Gastroesophageal sphincter (tissue), 4 donors: ENCODE measurements around the gene ARMC3. TPM values are rescaled to one million over a fixed set of nuclear protein-coding genes. Genes with fewer than 3 reads are reported as not detected.
A peak's percentile ranks its signal among the peaks of the same experiment; 100 is the strongest.
"Not testable (repeated sequence)": the region's sequence is repeated elsewhere in the genome, so short reads cannot be mapped to it uniquely, and the experiment has no call there.

ENCODE experiments used
- ATAC-seq: fragments of 150-250 bp; one replicate; pipeline ENCODE4 v1.9.1; 2016; ENCODE audit warnings: mild to moderate bottlenecking, moderate library complexity
- H3K27ac ChIP-seq, 4 donors: fragments of 200-600 bp; sonication (generic) in 3 of 4; 1 replicate in 3 of 4; 2 replicates in 1 of 4; pipeline ENCODE4 v1.5.1; 2016 to 2019
- H3K27me3 ChIP-seq: fragments of 200-600 bp; sonication (generic); one replicate; pipeline ENCODE4 v1.5.1; 2019
- H3K36me3 ChIP-seq, 2 donors: fragments of 200-600 bp; sonication (generic); one replicate each; pipeline ENCODE4 v1.5.1; 2019; ENCODE audit warnings: control low read depth in 1 of 2
- H3K4me1 ChIP-seq, 3 donors: fragments of 200-600 bp; sonication (generic); 1 replicate in 2 of 3; 2 replicates in 1 of 3; pipeline ENCODE4 v1.5.1; 2016 to 2019; ENCODE audit warnings: control low read depth in 2 of 3
- H3K4me3 ChIP-seq, 2 donors: fragments of 200-600 bp; sonication (generic); one replicate each; pipeline ENCODE4 v1.5.1; 2019; ENCODE audit warnings: mild to moderate bottlenecking in 1 of 2, moderate library complexity in 1 of 2
- H3K9me3 ChIP-seq, 3 donors: fragments of 200-600 bp; sonication (generic); one replicate each; pipeline ENCODE4 v1.5.1; 2017 to 2019; ENCODE audit warnings: control low read depth in 2 of 3
- EP300 ChIP-seq: sonication (generic); formaldehyde crosslinking; IDR thresholded peaks from one replicate; pipeline ENCODE4 v1.6.1; 2017; ENCODE audit warnings: antibody characterized with exemption, mild to moderate bottlenecking
- POLR2A ChIP-seq, 2 donors: fragments of 450-650 bp; IDR thresholded peaks; one replicate each; pipeline ENCODE4 v1.6.1; 2017; ENCODE audit warnings: antibody characterized with exemption in 2 of 2, mild to moderate bottlenecking in 2 of 2, moderate library complexity in 1 of 2
- POLR2AphosphoS5 ChIP-seq: sonication (generic); formaldehyde crosslinking; IDR thresholded peaks from one replicate; pipeline ENCODE4 v1.6.1; 2017; ENCODE audit warnings: antibody characterized with exemption
- WGBS, 2 donors: methylation state at CpG; one replicate each; pipeline ENCODE4 v1.1.5; 2018; ENCODE audit warnings: low coverage in 1 of 2; 5-methylcytosine and 5-hydroxymethylcytosine counted together
- total RNA-seq, 4 donors: library from RNA; depleted of rRNA; stranded (reverse); fragments of >200 nt; gene quantifications; one replicate each; pipeline ENCODE4 v1.1.0, GENCODE V29; 2016
- TF ChIP-seq, protein P1 (sequence below), 4 experiments: fragments of 200-600 bp in 2 of 4; fragments of 450-650 bp in 2 of 4; sonication (generic) in 1 of 4; IDR thresholded peaks; one replicate each; pipeline ENCODE4 v1.5.1; 2017 to 2019; ENCODE audit warnings: antibody characterized with exemption in 4 of 4, mild to moderate bottlenecking in 2 of 4, moderate library complexity in 2 of 4

The ARMC3 gene
- total RNA-seq, 4 donors from 2014 or later: not detected

DNA sequence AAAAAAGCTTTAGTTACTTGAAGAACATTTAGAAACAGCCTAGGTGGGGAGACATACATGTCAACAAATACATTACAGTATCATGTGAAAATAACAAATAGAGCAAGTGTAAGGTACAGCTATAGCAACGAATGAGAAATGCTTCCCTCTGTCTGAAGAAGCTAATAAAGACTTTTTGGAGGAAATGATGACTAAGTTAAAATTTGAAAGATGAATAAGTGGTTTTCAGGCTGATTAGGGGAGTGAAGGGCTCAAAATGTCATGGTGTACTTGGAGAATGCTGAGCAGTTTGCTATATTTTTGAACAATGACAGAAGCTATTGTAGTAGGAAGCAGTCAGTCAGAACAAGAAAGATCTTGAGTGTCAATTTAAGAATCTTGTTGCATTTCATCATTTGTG lies 2.8 kb upstream of the ARMC3 start:
- peaks cover 13% of the 10 kb centered on the region for H3K27me3 ChIP-seq
- peaks cover 0 to 7% (median 0%) of the 10 kb centered on the region in 3 donors for H3K9me3 ChIP-seq
- WGBS, 2 donors: 67 to 89% methylated on average over 1 of the region's 1 CpG
- H3K27ac ChIP-seq: no peak overlapping the region
- no peaks in the 10 kb centered on the region for H3K36me3 ChIP-seq
- TF ChIP-seq, protein P1, sequence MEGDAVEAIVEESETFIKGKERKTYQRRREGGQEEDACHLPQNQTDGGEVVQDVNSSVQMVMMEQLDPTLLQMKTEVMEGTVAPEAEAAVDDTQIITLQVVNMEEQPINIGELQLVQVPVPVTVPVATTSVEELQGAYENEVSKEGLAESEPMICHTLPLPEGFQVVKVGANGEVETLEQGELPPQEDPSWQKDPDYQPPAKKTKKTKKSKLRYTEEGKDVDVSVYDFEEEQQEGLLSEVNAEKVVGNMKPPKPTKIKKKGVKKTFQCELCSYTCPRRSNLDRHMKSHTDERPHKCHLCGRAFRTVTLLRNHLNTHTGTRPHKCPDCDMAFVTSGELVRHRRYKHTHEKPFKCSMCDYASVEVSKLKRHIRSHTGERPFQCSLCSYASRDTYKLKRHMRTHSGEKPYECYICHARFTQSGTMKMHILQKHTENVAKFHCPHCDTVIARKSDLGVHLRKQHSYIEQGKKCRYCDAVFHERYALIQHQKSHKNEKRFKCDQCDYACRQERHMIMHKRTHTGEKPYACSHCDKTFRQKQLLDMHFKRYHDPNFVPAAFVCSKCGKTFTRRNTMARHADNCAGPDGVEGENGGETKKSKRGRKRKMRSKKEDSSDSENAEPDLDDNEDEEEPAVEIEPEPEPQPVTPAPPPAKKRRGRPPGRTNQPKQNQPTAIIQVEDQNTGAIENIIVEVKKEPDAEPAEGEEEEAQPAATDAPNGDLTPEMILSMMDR (IDR thresholded peaks at IDR 0.05): no peak
- TF ChIP-seq POLR2AphosphoS5 (no peak), POLR2A (IDR thresholded peaks at IDR 0.05) (no peak), EP300 (no peak)
- peaks cover 0 to 10% (median 0%) of the 10 kb centered on the region in 3 donors for H3K4me1 ChIP-seq
- no peak overlapping the region for H3K4me3 ChIP-seq
- no peak for ATAC-seq

DNA sequence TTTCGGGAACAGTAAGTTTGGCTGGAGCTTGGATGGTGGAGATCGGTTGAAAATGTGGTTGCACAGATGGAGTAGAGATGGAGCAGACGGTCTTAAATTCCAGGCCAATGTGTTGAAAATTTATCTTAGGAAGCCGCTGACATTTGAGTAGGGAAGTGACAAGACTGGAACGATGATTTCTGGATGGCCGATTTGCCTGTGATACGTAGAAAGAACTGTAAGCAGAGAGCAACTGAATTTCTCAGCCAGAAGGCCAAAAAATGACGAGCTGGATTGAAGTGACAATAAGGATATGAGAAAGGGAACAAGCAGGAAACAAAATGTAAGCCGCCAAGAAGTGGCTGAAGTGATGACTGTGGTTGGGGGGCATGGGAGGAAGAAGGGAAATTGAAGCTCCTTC lies 687 bp upstream of the ARMC3 start:
- peak overlapping the region in 1 of 2 donors; percentile 44 for H3K4me3 ChIP-seq
- no peak for TF ChIP-seq POLR2A (IDR thresholded peaks at IDR 0.05)
- no peak for TF ChIP-seq POLR2AphosphoS5
- TF ChIP-seq, protein P1 (IDR thresholded peaks at IDR 0.05): no peak
- TF ChIP-seq EP300: no peak

DNA sequence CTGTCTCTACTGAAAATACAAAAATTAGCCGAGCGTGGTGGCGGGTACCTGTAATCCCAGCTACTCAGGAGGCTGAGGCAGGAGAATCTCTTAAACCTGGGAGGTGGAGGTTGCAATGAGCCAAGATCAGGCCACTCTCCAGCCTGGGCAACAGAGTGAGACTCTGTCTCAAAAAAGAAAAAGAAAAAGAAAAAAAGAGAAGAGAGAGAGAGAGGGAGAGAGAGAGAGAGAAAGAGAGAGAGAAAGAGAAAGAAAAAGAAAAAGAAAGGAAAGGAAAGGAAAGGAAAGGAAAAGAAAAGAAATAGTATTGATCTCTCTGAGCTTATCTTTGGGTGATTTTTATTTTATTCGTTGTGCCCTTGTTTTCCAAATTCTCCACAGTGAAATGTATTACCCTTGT lies 1.2 kb downstream of the ARMC3 start:
- H3K36me3 ChIP-seq, H3K27me3 ChIP-seq, H3K4me3 ChIP-seq, ATAC-seq, H3K9me3 ChIP-seq, H3K27ac ChIP-seq: not testable (repeated sequence)
- peaks cover 0 to 18% (median 0%) of the 10 kb centered on the region in 3 donors for H3K4me1 ChIP-seq
- 64 to 84% methylated on average over 1 to 4 of the region's 4 CpGs for WGBS, 2 donors

More for the DNA sequence above, 687 bp upstream of the ARMC3 start:
- Histone ChIP-seq H3K4me1 (peaks cover 0 to 17% (median 0%) of the 10 kb centered on the region in 3 donors), H3K27ac (no peak overlapping the region), H3K36me3 (no peaks in the 10 kb centered on the region), H3K9me3 (peaks cover 0 to 2% (median 0%) of the 10 kb centered on the region in 3 donors), H3K27me3 (peaks cover 13% of the 10 kb centered on the region)
- WGBS, 2 donors: 80 to 86% methylated on average over 9 of the region's 9 CpGs
- ATAC-seq: no peak

DNA sequence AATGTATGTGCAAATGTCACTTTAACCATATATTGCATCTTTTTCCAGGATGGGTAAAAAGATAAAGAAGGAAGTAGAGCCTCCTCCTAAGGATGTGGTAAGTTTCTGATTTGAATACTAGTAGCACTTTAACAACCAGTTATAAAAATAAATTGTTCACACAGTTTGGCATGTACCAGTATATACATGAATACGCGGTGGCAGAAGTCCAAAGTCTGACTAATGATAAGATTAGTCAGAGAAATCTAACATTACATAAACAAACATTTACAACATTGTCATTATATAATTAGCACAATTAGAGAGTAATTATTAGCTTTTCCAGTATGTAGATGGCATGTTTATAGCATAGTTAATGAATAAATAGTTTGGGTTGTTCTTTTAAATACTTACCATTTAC lies 4.1 kb downstream of the ARMC3 start:
- Histone ChIP-seq H3K4me3 (no peak overlapping the region), H3K4me1 (peaks cover 0 to 18% (median 0%) of the 10 kb centered on the region in 3 donors), H3K27me3 (peaks cover 9% of the 10 kb centered on the region), H3K36me3 (no peaks in the 10 kb centered on the region), H3K27ac (no peak overlapping the region), H3K9me3 (no peaks in the 10 kb centered on the region)
- 33 to 45% methylated on average over 2 of the region's 2 CpGs for WGBS, 2 donors
- TF ChIP-seq POLR2AphosphoS5 (no peak), POLR2A (IDR thresholded peaks at IDR 0.05) (no peak), EP300 (no peak)
- TF ChIP-seq, protein P1 (IDR thresholded peaks at IDR 0.05): no peak
- ATAC-seq: no peak

DNA sequence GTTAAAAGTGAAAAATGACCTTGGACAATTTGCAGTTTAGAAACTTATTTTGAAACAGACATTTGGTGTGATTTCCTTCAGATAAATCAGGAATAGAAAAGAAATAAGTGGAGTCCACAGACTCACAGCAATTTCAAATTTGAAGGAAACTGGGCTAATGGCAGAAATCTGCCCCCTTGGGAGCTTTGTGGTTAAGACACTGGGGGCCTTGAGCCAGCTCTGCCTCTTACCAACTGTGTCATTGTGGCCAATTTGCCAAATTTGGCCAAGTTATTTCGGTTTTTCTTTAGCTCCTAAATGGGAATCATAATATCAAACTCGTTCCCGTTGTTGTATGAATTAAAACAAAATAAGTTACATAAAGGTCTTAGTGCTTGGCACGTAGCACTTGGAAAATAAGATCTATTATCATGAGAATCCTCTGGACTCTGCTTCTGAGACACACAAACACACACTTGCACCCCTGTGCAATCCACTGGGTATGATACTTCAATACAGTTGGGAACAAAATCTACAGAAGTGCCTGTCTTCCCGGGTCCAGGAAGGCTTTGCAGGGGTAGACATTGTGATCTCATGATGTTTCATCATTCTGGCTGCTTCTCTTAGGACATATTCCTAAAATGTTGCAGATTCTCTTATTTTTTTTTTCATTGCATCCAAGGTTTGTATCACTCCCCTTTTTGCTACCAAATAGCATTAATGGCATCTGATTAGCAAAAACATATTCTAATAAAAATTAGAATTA lies 4.9 kb downstream of the ARMC3 start:
- H3K27ac ChIP-seq: no peak overlapping the region
- TF ChIP-seq POLR2AphosphoS5 (no peak), POLR2A (IDR thresholded peaks at IDR 0.05) (no peak), EP300 (no peak)
- TF ChIP-seq, protein P1 (IDR thresholded peaks at IDR 0.05): no peak

More for the DNA sequence above, 4.9 kb downstream of the ARMC3 start:
- no peak for ATAC-seq
- H3K4me1 ChIP-seq: peaks cover 0 to 13% (median 0%) of the 10 kb centered on the region in 3 donors
- WGBS, 2 donors: 62 to 79% methylated on average over 3 to 5 of the region's 5 CpGs
- no peaks in the 10 kb centered on the region for H3K36me3 ChIP-seq
- H3K4me3 ChIP-seq: no peak overlapping the region
- peaks cover 3% of the 10 kb centered on the region for H3K27me3 ChIP-seq
- H3K9me3 ChIP-seq: no peaks in the 10 kb centered on the region
